GM21367 (cell line): ENCODE measurements around the gene TRPC3.
A peak's percentile ranks its signal among the peaks of the same experiment; 100 is the strongest.

Experiments used
- ATAC-seq: cut with Tn5 transposase; IDR thresholded peaks from one replicate; pipeline ENCODE4 v1.9.1; 2021; ENCODE audit not compliant: unreplicated experiment

TRPC3 gene

GRCh38 chr4:121876070-121876469, 75.8 kb downstream of the TRPC3 start:
- ATAC-seq: no peak

- ATAC-seq: no peak
Observed at GRCh38 chr4:121875652-121876051, 76.2 kb downstream of the TRPC3 start.

GRCh38 chr4:121873604-121874003, 78.3 kb downstream of the TRPC3 start:
- no peak for ATAC-seq

GRCh38 chr4:121869841-121870822, 81.7 kb downstream of the TRPC3 start, which contains the start of gene BBS7:
BBS7 (minus strand) TSS chr4:121870474; CDS start chr4:121870313, 161 bp downstream.
- peak; percentile 99 for ATAC-seq

- ATAC-seq: no peak
Observed at GRCh38 chr4:121863799-121864198, 88.1 kb downstream of the TRPC3 start.

GRCh38 chr4:121861426-121861825, 90.4 kb downstream of the TRPC3 start:
- no peak for ATAC-seq

- ATAC-seq: no peak
Observed at GRCh38 chr4:121860121-121860520, 91.7 kb downstream of the TRPC3 start.

GRCh38 chr4:121851354-121851753, 100.5 kb downstream of the TRPC3 start:
- ATAC-seq: no peak

- no peak for ATAC-seq
Observed at GRCh38 chr4:121846662-121847061, 105.2 kb downstream of the TRPC3 start.

GRCh38 chr4:121842862-121843261, 109.0 kb downstream of the TRPC3 start:
- no peak for ATAC-seq

- no peak for ATAC-seq
Observed at GRCh38 chr4:121838136-121838535, 113.7 kb downstream of the TRPC3 start.

GRCh38 chr4:121829511-121829910, 122.3 kb downstream of the TRPC3 start:
- ATAC-seq: no peak
